Caco-2 (cell line): ENCODE data around the gene RAD50. TPM values are rescaled to one million over a fixed set of nuclear protein-coding genes. Genes with fewer than 3 reads are reported as not detected.

Experiments
- BruUV-seq: library from RNA; stranded (reverse); fragments of 400-500 nt; replicated peaks from 2 replicates; lab custom pipeline; 2021; lab: Mats Ljungman, UMichigan
- CTCF ChIA-PET: fragments of 300-600 bp; sonication (Branson Sonifier 250); formaldehyde crosslinking; loops from one replicate; lab custom pipeline; 2022; ENCODE audit warnings: antibody characterized with exemption; lab: Charles Lee
- POLR2A ChIA-PET: fragments of 300-600 bp; sonication (Branson Sonifier 250); formaldehyde crosslinking; loops from one replicate; lab custom pipeline; 2022; ENCODE audit warnings: antibody characterized with exemption; lab: Charles Lee
- DNase-seq, 2 experiments: peaks; one replicate each; pipeline versions ENCODE4 v3.0.0 to v3.0.0-alpha.2; 2020 to 2022
- H3K27me3 ChIP-seq: replicated peaks from 2 replicates; pipeline ENCODE4 v1.6.0; 2011; ENCODE audit warnings: low read length; ENCODE audit not compliant: control insufficient read depth, insufficient read depth
- H3K36me3 ChIP-seq: 2 replicates; pipeline ENCODE4 v1.5.1; 2011; ENCODE audit warnings: low read length; ENCODE audit not compliant: control insufficient read depth, insufficient read depth
- H3K4me1 ChIP-seq: fragments of 250-450 bp; sonication (Bioruptor Pico); 2 replicates; pipeline ENCODE4 v1.5.1; 2020; ENCODE audit warnings: mild to moderate bottlenecking
- H3K4me3 ChIP-seq: 2 replicates; pipeline ENCODE4 v1.5.1; 2011; ENCODE audit warnings: low read depth, mild to moderate bottlenecking, control low read depth, low read length
- H3K9me3 ChIP-seq: fragments of 250-450 bp; sonication (Bioruptor Pico); 2 replicates; pipeline ENCODE4 v1.5.1; 2020; ENCODE audit warnings: mild to moderate bottlenecking, moderate library complexity
- H3K27ac Mint-ChIP-seq: one replicate; pipeline ENCODE4 v1.8.0; 2022; ENCODE audit warnings: mixed read lengths; ENCODE audit not compliant: unreplicated experiment
- H3K27me3 Mint-ChIP-seq: one replicate; pipeline ENCODE4 v1.8.0; 2022; ENCODE audit warnings: mixed read lengths; ENCODE audit not compliant: insufficient read depth, unreplicated experiment
- H3K36me3 Mint-ChIP-seq: one replicate; pipeline ENCODE4 v1.8.0; 2022; ENCODE audit warnings: mild to moderate bottlenecking, mixed read lengths; ENCODE audit not compliant: insufficient read depth, unreplicated experiment
- H3K4me1 Mint-ChIP-seq: one replicate; pipeline ENCODE4 v1.8.0; 2022; ENCODE audit warnings: low read depth, mixed read lengths; ENCODE audit not compliant: unreplicated experiment
- H3K4me3 Mint-ChIP-seq: one replicate; pipeline ENCODE4 v1.8.0; 2022; ENCODE audit warnings: mild to moderate bottlenecking, moderate library complexity, mixed read lengths; ENCODE audit not compliant: unreplicated experiment
- H3K9me3 Mint-ChIP-seq: one replicate; pipeline ENCODE4 v1.8.0; 2022; ENCODE audit warnings: mixed read lengths; ENCODE audit not compliant: unreplicated experiment
- CTCF ChIP-seq, 2 experiments: fragments of 200-600 bp in 1 of 2; IDR thresholded peaks; 1 replicate in 1 of 2; 2 replicates in 1 of 2; pipeline versions ENCODE4 v1.5.1 to v1.8.0; 2011 to 2022; ENCODE audit warnings: antibody characterized with exemption in 1 of 2, control low read depth in 1 of 2, inconsistent platforms in 1 of 2, low read depth in 1 of 2, low read length in 1 of 2, mild to moderate bottlenecking in 1 of 2, moderate library complexity in 1 of 2; ENCODE audit not compliant: insufficient read depth in 1 of 2, severe bottlenecking in 1 of 2, unreplicated experiment in 1 of 2
- intact Hi-C: fragments of 100-400 bp; cut with micrococcal nuclease; formaldehyde crosslinking; loops from one replicate; pipeline ENCODE4 v1.10.0; 2022; ENCODE audit not compliant: unreplicated experiment
- total RNA-seq: library from RNA; stranded (reverse); gene quantifications from 2 replicates; pipeline ENCODE4 v1.2.3, GENCODE V29; 2022

RAD50 gene
- total RNA-seq, 1 experiment from 2014 or later: 53.2 TPM

- intact Hi-C loops: loop anchor here (5.0 kb wide), 1 partner anchor 161 kb away; no protein-coding TSS in a partner anchor
- CTCF ChIA-PET: interaction anchor here (1.1 to 1.3 kb wide), 3 partner anchors 8 to 159 kb away, joined by 3 to 6 read pairs (median 4); no protein-coding TSS in a partner anchor
- H3K27me3 ChIP-seq: no peaks in the 10 kb centered on the region
- peaks cover 20% of the 10 kb centered on the region for H3K4me1 ChIP-seq
- Mint-ChIP-seq H3K27ac (no peak overlapping the region), H3K36me3 (peaks cover 7% of the 10 kb centered on the region), H3K9me3 (no peaks in the 10 kb centered on the region), H3K27me3 (no peaks in the 10 kb centered on the region), H3K4me3 (no peak overlapping the region), H3K4me1 (peaks cover 16% of the 10 kb centered on the region)
- peak in 1 of 2 experiments; percentile 29 for DNase-seq
- H3K36me3 ChIP-seq: no peaks in the 10 kb centered on the region
- peak in 1 of 2 experiments; percentile 2 for TF ChIP-seq CTCF (IDR thresholded peaks at IDR 0.05; ENCODE audit: insufficient read depth in 1 of 2, low read depth in 1 of 2, low read length in 1 of 2, severe bottlenecking in 1 of 2, unreplicated experiment in 1 of 2)
- no TSS peak for BruUV-seq
- POLR2A ChIA-PET: no interaction called here
- H3K4me3 ChIP-seq: no peak overlapping the region
- no peaks in the 10 kb centered on the region for H3K9me3 ChIP-seq
Measured at GRCh38 chr5:132661231-132662003, 104.6 kb downstream of the RAD50 start.

DNA sequence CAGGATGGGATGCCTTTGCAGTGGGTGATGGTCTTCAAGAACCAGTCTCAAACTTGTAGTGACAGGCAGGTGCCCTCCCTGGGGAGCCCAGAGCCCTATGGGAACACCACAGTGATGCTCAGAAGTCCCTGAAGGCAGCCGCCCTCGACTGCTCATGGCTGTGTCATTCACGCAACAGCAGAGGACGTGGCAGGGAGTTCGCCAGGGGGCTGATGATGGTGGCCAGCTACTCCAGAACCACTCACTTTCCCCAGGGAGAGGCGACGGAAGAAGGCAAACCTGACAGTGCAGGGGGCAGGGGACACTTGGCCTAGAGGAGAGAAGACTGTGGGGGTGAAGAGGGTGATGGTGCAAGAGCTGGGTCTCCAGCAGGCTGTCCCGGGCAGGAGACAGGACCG is 105.2 kb downstream of the RAD50 start:
- Histone ChIP-seq H3K36me3 (no peaks in the 10 kb centered on the region), H3K4me3 (no peak overlapping the region), H3K9me3 (no peaks in the 10 kb centered on the region), H3K4me1 (peaks cover 26% of the 10 kb centered on the region), H3K27me3 (no peaks in the 10 kb centered on the region)
- peaks cover 22% of the 10 kb centered on the region for H3K4me1 Mint-ChIP-seq
- ChIA-PET POLR2A (no interaction called here), CTCF (interaction anchor here (1.1 to 1.3 kb wide), 3 partner anchors 8 to 158 kb away, joined by 3 to 6 read pairs (median 4); no protein-coding TSS in a partner anchor)
- TF ChIP-seq CTCF (IDR thresholded peaks at IDR 0.05; ENCODE audit: insufficient read depth in 1 of 2, low read depth in 1 of 2, low read length in 1 of 2, severe bottlenecking in 1 of 2, unreplicated experiment in 1 of 2): no peak
- intact Hi-C loops: loop anchor here (5.0 kb wide), 1 partner anchor 160 kb away; no protein-coding TSS in a partner anchor
- no peak overlapping the region for H3K4me3 Mint-ChIP-seq
- H3K36me3 Mint-ChIP-seq: peaks cover 7% of the 10 kb centered on the region
- no TSS peak for BruUV-seq
- no peaks in the 10 kb centered on the region for H3K9me3 Mint-ChIP-seq
- no peak overlapping the region for H3K27ac Mint-ChIP-seq
- no peaks in the 10 kb centered on the region for H3K27me3 Mint-ChIP-seq
- DNase-seq: no peak

- peaks cover 27% of the 10 kb centered on the region for H3K4me1 Mint-ChIP-seq
- intact Hi-C loops: loop anchor here (5.0 kb wide), 1 partner anchor 159 kb away; no protein-coding TSS in a partner anchor
- no peak for DNase-seq
- POLR2A ChIA-PET: no interaction called here
- no peaks in the 10 kb centered on the region for H3K9me3 ChIP-seq
- H3K36me3 ChIP-seq: no peaks in the 10 kb centered on the region
- H3K27me3 ChIP-seq: no peaks in the 10 kb centered on the region
- CTCF ChIA-PET: no interaction called here
- H3K4me3 ChIP-seq: no peak overlapping the region
- H3K9me3 Mint-ChIP-seq: no peaks in the 10 kb centered on the region
- no peaks in the 10 kb centered on the region for H3K27me3 Mint-ChIP-seq
- H3K4me3 Mint-ChIP-seq: no peak overlapping the region
- no peak for TF ChIP-seq CTCF (IDR thresholded peaks at IDR 0.05; ENCODE audit: insufficient read depth in 1 of 2, low read depth in 1 of 2, low read length in 1 of 2, severe bottlenecking in 1 of 2, unreplicated experiment in 1 of 2)
- H3K36me3 Mint-ChIP-seq: peaks cover 7% of the 10 kb centered on the region
- H3K4me1 ChIP-seq: peaks cover 27% of the 10 kb centered on the region
- no TSS peak for BruUV-seq
- H3K27ac Mint-ChIP-seq: no peak overlapping the region
Measured at GRCh38 chr5:132662925-132663770, 106.4 kb downstream of the RAD50 start.
